ENCODE data around the gene PHIP. TPM values are rescaled to one million over a fixed set of nuclear protein-coding genes. Genes with fewer than 3 reads are reported as not detected.

The PHIP gene
- total RNA-seq, 1 experiment from 2014 or later, result 26.5 TPM

- TF ChIP-seq, protein P1, sequence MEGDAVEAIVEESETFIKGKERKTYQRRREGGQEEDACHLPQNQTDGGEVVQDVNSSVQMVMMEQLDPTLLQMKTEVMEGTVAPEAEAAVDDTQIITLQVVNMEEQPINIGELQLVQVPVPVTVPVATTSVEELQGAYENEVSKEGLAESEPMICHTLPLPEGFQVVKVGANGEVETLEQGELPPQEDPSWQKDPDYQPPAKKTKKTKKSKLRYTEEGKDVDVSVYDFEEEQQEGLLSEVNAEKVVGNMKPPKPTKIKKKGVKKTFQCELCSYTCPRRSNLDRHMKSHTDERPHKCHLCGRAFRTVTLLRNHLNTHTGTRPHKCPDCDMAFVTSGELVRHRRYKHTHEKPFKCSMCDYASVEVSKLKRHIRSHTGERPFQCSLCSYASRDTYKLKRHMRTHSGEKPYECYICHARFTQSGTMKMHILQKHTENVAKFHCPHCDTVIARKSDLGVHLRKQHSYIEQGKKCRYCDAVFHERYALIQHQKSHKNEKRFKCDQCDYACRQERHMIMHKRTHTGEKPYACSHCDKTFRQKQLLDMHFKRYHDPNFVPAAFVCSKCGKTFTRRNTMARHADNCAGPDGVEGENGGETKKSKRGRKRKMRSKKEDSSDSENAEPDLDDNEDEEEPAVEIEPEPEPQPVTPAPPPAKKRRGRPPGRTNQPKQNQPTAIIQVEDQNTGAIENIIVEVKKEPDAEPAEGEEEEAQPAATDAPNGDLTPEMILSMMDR (IDR thresholded peaks at IDR 0.05; ENCODE audit: unreplicated experiment), result no peak
- ChIA-PET CTCF (no interaction called here), POLR2A (interaction anchor here (0.8 to 1.2 kb wide), 2 partner anchors 19 to 481 kb away, joined by 3 read pairs; no protein-coding TSS in a partner anchor)
- intact Hi-C loops (cut with micrococcal nuclease), result no loop called here
- H3K4me1 Mint-ChIP-seq (ENCODE audit: insufficient read depth, unreplicated experiment), result no peaks in the 10 kb centered on the region
- no TSS peak for BruUV-seq (replicated peaks)
- no peaks in the 10 kb centered on the region for H3K9me3 Mint-ChIP-seq (ENCODE audit: unreplicated experiment)
- no peak overlapping the region for H3K27ac Mint-ChIP-seq (ENCODE audit: low read depth, unreplicated experiment)
- no peak overlapping the region for H3K4me3 Mint-ChIP-seq (ENCODE audit: unreplicated experiment)
- peaks cover 62% of the 10 kb centered on the region for H3K36me3 Mint-ChIP-seq (ENCODE audit: insufficient read depth, unreplicated experiment)
- no peaks in the 10 kb centered on the region for H3K27me3 Mint-ChIP-seq (ENCODE audit: insufficient read depth, unreplicated experiment)
- DNase-seq (ENCODE audit: unreplicated experiment), result no peak
Observed at GRCh38 chr6:79057746-79058145, 20.3 kb downstream of the PHIP start.

DNA sequence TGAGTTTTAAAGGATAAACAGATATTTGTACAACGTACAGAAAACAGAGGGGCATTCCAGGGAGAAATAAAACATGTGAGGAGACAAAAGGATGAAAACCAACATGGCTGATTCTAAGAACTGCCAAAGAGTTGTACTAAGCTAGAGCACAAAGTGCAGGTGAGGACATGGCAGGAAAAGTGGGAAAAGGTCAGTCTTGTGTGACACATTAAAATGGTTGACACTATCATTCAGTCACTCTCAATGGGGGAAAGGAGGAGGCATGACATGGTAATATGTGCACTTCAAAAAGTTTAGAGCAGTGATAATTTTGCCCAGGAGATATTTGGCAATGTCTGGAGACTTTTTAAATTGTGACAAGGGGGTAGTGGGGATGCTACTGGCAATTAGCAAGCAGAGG, 21.8 kb downstream of the PHIP start:
- ChIA-PET POLR2A (interaction anchor here (1.3 kb wide), 1 partner anchor 13 kb away, joined by 3 read pairs; no protein-coding TSS in a partner anchor), CTCF (no interaction called here)
- no peak for DNase-seq (ENCODE audit: unreplicated experiment)
- Mint-ChIP-seq H3K4me1 (ENCODE audit: insufficient read depth, unreplicated experiment) (no peaks in the 10 kb centered on the region), H3K27ac (ENCODE audit: low read depth, unreplicated experiment) (no peak overlapping the region), H3K9me3 (ENCODE audit: unreplicated experiment) (peaks cover 8% of the 10 kb centered on the region), H3K36me3 (ENCODE audit: insufficient read depth, unreplicated experiment) (peaks cover 73% of the 10 kb centered on the region), H3K4me3 (ENCODE audit: unreplicated experiment) (no peak overlapping the region), H3K27me3 (ENCODE audit: insufficient read depth, unreplicated experiment) (no peaks in the 10 kb centered on the region)
- intact Hi-C loops (cut with micrococcal nuclease), result no loop called here
- BruUV-seq (replicated peaks), result no TSS peak
- TF ChIP-seq, protein P1 (IDR thresholded peaks at IDR 0.05; ENCODE audit: unreplicated experiment), result no peak

DNA sequence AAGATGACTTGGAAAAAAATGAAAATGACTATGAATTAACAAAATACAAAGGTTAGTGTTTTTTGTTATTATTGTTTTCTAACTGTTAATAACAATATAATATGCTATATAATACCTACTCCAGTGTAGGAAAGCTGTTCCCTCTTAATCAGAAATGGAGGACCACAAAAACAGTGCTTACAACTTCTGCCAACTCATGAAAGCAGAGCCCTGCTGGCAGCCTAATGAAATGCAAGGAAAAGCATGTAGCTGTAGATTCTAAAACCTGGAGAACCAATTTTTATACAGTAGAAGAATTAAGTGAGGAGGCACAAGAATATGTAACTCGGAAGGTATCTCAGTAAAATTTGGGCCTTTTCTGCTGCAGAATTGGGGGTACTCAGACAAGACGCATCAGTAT, 29.4 kb downstream of the PHIP start:
- TF ChIP-seq, protein P1 (IDR thresholded peaks at IDR 0.05; ENCODE audit: unreplicated experiment), result peak; percentile 44
- Mint-ChIP-seq H3K9me3 (ENCODE audit: unreplicated experiment) (peaks cover 8% of the 10 kb centered on the region), H3K27me3 (ENCODE audit: insufficient read depth, unreplicated experiment) (no peaks in the 10 kb centered on the region), H3K4me3 (ENCODE audit: unreplicated experiment) (no peak overlapping the region), H3K4me1 (ENCODE audit: insufficient read depth, unreplicated experiment) (peaks cover 7% of the 10 kb centered on the region), H3K27ac (ENCODE audit: low read depth, unreplicated experiment) (no peak overlapping the region), H3K36me3 (ENCODE audit: insufficient read depth, unreplicated experiment) (peaks cover 49% of the 10 kb centered on the region)
- peak; percentile 47 for DNase-seq (ENCODE audit: unreplicated experiment)
- ChIA-PET CTCF (interaction anchor here (0.6 to 1.6 kb wide), 5 partner anchors 12 to 95 kb away, joined by 3 to 4 read pairs (median 4); no protein-coding TSS in a partner anchor), POLR2A (interaction anchor here (0.9 to 1.4 kb wide), 3 partner anchors 12 to 21 kb away, joined by 4 to 5 read pairs (median 4); no protein-coding TSS in a partner anchor)
- no TSS peak for BruUV-seq (replicated peaks)
- intact Hi-C loops (cut with micrococcal nuclease), result no loop called here

- no peaks in the 10 kb centered on the region for H3K27me3 Mint-ChIP-seq (ENCODE audit: insufficient read depth, unreplicated experiment)
- BruUV-seq (replicated peaks), result no TSS peak
- no peak for DNase-seq (ENCODE audit: unreplicated experiment)
- intact Hi-C loops (cut with micrococcal nuclease), result no loop called here
- H3K36me3 Mint-ChIP-seq (ENCODE audit: insufficient read depth, unreplicated experiment), result peaks cover 45% of the 10 kb centered on the region
- no peak overlapping the region for H3K4me3 Mint-ChIP-seq (ENCODE audit: unreplicated experiment)
- peaks cover 3% of the 10 kb centered on the region for H3K9me3 Mint-ChIP-seq (ENCODE audit: unreplicated experiment)
- ChIA-PET CTCF (interaction anchor here (0.6 kb wide), 1 partner anchor 715 kb away, joined by 3 read pairs; no protein-coding TSS in a partner anchor), POLR2A (interaction anchor here (2.3 kb wide), 1 partner anchor 19 kb away, joined by 5 read pairs; no protein-coding TSS in a partner anchor)
- TF ChIP-seq, protein P1 (IDR thresholded peaks at IDR 0.05; ENCODE audit: unreplicated experiment), result no peak
- no peak overlapping the region for H3K27ac Mint-ChIP-seq (ENCODE audit: low read depth, unreplicated experiment)
- peaks cover 10% of the 10 kb centered on the region for H3K4me1 Mint-ChIP-seq (ENCODE audit: insufficient read depth, unreplicated experiment)
Observed at GRCh38 chr6:79047072-79047471, 31.0 kb downstream of the PHIP start.

All from MCF 10A (cell line).